RKO (cell line): ENCODE results near the gene LDLRAD3.
A peak's percentile ranks its signal among the peaks of the same experiment; 100 is the strongest.

Experiments used
- DNase-seq: peaks from one replicate; pipeline ENCODE4 v3.0.0-alpha.2; 2016; ENCODE audit warnings: low spot score

The LDLRAD3 gene

GRCh38 chr11:36105743-36106581 lies 162.1 kb downstream of the LDLRAD3 start:
- no peak for DNase-seq

GRCh38 chr11:36107547-36107946 lies 163.7 kb downstream of the LDLRAD3 start:
- no peak for DNase-seq

- no peak for DNase-seq
Measured at GRCh38 chr11:36108881-36109589, 165.2 kb downstream of the LDLRAD3 start.

GRCh38 chr11:36109590-36109849 lies 165.7 kb downstream of the LDLRAD3 start:
- no peak for DNase-seq

- no peak for DNase-seq
Measured at GRCh38 chr11:36109850-36110606, 166.2 kb downstream of the LDLRAD3 start.

GRCh38 chr11:36110668-36111410 lies 167.0 kb downstream of the LDLRAD3 start:
- no peak for DNase-seq

- DNase-seq = no peak
Measured at GRCh38 chr11:36114095-36114494, 170.2 kb downstream of the LDLRAD3 start.

- no peak for DNase-seq
Measured at GRCh38 chr11:36115378-36115801, 171.5 kb downstream of the LDLRAD3 start.

GRCh38 chr11:36116161-36116560 lies 172.3 kb downstream of the LDLRAD3 start:
- DNase-seq = no peak

GRCh38 chr11:36118084-36118483 lies 174.2 kb downstream of the LDLRAD3 start:
- no peak for DNase-seq

- peak; percentile 3 for DNase-seq
Measured at GRCh38 chr11:36119300-36119699, 175.4 kb downstream of the LDLRAD3 start.

- no peak for DNase-seq
Measured at GRCh38 chr11:36121054-36121453, 177.2 kb downstream of the LDLRAD3 start.

- DNase-seq = no peak
Measured at GRCh38 chr11:36122671-36123070, 178.8 kb downstream of the LDLRAD3 start.

- no peak for DNase-seq
Measured at GRCh38 chr11:36123336-36124101, 179.7 kb downstream of the LDLRAD3 start.

- no peak for DNase-seq
Measured at GRCh38 chr11:36126678-36127077, 182.8 kb downstream of the LDLRAD3 start.

GRCh38 chr11:36127550-36127949 lies 183.7 kb downstream of the LDLRAD3 start:
- DNase-seq = no peak

- DNase-seq = no peak
Measured at GRCh38 chr11:36129955-36130354, 186.1 kb downstream of the LDLRAD3 start.

- no peak for DNase-seq
Measured at GRCh38 chr11:36130401-36130800, 186.5 kb downstream of the LDLRAD3 start.

GRCh38 chr11:36131721-36132397 lies 188.0 kb downstream of the LDLRAD3 start:
- DNase-seq = no peak

GRCh38 chr11:36132940-36133339 lies 189.1 kb downstream of the LDLRAD3 start:
- DNase-seq = no peak

GRCh38 chr11:36135076-36135475 lies 191.2 kb downstream of the LDLRAD3 start:
- no peak for DNase-seq
